ENCODE results near the gene CCDC92B.

CCDC92B gene

DNA sequence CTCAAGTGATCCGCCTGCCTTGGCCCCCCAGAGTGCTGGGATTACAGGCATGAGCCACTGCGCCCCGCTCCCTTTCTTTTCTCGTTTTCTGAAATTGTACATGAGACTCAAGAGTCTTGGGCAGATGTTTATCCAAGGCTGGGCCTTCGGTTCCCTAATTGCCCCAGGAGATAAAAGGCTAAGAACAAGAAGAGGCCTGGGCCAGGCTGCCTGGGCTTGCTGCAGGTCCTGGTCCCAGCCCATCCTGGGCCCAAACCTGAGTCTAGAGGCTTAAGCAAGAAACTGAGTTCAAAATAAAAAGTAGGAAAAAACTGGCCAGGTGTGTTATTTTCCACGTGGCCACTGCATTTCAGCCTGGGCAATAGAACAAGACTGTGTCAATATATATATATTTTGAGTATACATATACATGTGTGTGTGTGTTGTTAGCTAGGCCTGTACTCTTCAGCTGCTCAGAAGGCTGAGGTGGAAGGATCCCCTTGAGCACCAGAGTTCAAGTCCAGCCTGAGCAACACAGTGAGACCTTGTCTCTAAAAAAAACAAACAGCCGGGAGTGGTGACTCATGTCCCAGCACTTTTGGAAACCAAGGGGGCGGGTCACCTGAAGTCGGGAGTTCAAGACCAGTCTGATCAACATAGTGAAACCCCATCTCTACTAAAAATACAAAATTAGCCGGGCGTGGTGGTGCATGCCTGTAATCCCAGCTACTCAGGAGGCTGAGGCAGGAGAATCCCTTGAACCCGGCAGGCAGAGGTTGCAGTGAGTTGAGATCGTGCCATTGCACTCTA lies 31.1 kb downstream of the CCDC92B start:
- no peaks in the 10 kb centered on the region for H3K36me3 ChIP-seq (replicated peaks)
- H3K4me3 ChIP-seq (ENCODE audit: low read depth, low read length): no peak overlapping the region
- TF ChIP-seq, protein P1, sequence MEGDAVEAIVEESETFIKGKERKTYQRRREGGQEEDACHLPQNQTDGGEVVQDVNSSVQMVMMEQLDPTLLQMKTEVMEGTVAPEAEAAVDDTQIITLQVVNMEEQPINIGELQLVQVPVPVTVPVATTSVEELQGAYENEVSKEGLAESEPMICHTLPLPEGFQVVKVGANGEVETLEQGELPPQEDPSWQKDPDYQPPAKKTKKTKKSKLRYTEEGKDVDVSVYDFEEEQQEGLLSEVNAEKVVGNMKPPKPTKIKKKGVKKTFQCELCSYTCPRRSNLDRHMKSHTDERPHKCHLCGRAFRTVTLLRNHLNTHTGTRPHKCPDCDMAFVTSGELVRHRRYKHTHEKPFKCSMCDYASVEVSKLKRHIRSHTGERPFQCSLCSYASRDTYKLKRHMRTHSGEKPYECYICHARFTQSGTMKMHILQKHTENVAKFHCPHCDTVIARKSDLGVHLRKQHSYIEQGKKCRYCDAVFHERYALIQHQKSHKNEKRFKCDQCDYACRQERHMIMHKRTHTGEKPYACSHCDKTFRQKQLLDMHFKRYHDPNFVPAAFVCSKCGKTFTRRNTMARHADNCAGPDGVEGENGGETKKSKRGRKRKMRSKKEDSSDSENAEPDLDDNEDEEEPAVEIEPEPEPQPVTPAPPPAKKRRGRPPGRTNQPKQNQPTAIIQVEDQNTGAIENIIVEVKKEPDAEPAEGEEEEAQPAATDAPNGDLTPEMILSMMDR (IDR thresholded peaks at IDR 0.05; ENCODE audit: low read depth, low read length, missing control alignments): no peak
- H3K27ac ChIP-seq: no peak overlapping the region
- DNase-seq: no peak
- H3K27me3 ChIP-seq (replicated peaks): peaks cover 5% of the 10 kb centered on the region
- in situ Hi-C loops (cut with HindIII; ENCODE audit: low pct_ligation_motif_present, low sequenced_read_pairs): no loop called here

DNA sequence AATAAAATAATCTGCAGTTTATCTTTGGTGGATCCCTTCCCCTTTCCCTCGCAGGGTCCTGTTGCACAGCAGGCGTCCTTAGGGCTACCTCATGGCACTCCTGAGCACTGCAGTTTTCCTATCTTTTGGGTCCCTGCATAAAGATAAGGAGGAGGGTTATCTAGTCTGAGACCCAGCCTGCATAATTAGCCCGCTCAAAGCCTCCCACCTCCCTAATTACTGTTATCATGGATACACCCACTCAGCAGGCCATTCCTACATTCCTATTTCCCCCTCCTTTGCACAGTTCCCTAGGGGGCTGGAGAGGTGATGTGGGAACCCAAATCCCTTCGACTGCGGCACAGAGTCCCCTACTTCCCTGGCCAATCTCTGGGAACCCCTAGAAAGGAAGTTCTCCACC lies 32.8 kb downstream of the CCDC92B start:
- Histone ChIP-seq H3K4me3 (ENCODE audit: low read depth, low read length) (no peak overlapping the region), H3K36me3 (replicated peaks) (no peaks in the 10 kb centered on the region), H3K27ac (no peak overlapping the region), H3K27me3 (replicated peaks) (no peaks in the 10 kb centered on the region)
- in situ Hi-C loops (cut with HindIII; ENCODE audit: low pct_ligation_motif_present, low sequenced_read_pairs): no loop called here
- TF ChIP-seq, protein P1 (IDR thresholded peaks at IDR 0.05; ENCODE audit: low read depth, low read length, missing control alignments): no peak
- no peak for DNase-seq

DNA sequence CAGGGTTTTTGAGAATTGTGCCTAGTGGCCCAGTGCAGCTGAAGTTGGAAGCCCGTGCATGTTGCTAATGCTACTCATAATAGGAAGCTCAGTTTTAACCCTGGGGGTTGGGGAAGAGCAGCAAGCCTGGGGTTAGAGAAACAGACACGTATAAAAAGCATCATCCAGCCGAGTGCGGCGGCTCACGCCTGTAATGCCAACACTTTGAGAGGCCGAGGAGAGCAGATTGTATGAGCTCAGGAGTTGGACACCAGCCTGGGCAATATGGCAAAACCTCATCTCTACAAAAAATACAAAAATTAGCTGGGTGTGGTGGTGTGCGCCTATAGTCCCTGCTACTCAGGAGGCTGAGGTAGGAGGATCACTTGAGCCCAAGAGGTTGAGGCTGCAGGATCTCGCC lies 35.6 kb downstream of the CCDC92B start:
- Histone ChIP-seq H3K4me3 (ENCODE audit: low read depth, low read length) (no peak overlapping the region), H3K27me3 (replicated peaks) (no peaks in the 10 kb centered on the region), H3K36me3 (replicated peaks) (no peaks in the 10 kb centered on the region), H3K27ac (no peak overlapping the region)
- DNase-seq: no peak
- in situ Hi-C loops (cut with HindIII; ENCODE audit: low pct_ligation_motif_present, low sequenced_read_pairs): no loop called here
- TF ChIP-seq, protein P1 (IDR thresholded peaks at IDR 0.05; ENCODE audit: low read depth, low read length, missing control alignments): no peak

DNA sequence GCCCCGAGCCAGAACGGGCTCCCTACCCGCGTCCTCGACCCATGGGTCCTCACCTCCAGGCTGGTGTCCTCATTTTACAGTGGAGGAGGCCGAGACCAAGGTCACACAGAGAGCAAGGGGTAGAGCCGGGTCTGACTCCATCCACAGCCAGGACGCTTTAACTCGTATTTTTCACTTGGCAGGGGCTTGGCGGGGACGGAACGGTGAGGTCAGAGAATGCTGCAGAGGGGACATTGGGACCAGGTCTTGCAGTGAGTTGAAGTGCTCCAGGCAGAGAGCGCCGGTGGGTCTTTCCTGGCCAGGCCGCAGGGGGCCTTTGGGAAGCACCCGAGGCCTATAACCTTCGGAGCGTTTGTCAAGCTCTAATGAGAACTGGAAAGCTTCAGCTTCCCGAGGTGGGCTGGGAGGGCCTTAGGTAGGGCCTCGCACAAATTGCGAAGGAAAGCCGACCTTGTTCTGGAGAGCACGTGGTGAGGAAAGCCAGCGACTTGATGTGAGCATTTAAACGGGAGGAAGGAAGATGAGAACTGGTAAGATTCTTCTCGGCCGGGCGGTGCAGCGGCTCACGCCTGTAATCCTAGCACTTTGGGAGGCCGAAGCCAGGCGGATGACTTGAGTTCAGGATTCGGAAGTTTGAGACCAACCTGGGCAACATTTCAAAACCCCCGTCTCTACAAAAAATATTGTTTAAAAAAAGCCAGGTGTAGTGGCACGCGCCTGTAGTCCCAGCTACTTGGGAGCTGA lies 37.0 kb downstream of the CCDC92B start:
- H3K36me3 ChIP-seq (replicated peaks): no peaks in the 10 kb centered on the region
- in situ Hi-C loops (cut with HindIII; ENCODE audit: low pct_ligation_motif_present, low sequenced_read_pairs): no loop called here
- H3K27ac ChIP-seq: no peak overlapping the region
- H3K27me3 ChIP-seq (replicated peaks): no peaks in the 10 kb centered on the region
- TF ChIP-seq, protein P1 (IDR thresholded peaks at IDR 0.05; ENCODE audit: low read depth, low read length, missing control alignments): no peak
- DNase-seq: no peak
- peak overlapping the region; percentile 68 for H3K4me3 ChIP-seq (ENCODE audit: low read depth, low read length)

DNA sequence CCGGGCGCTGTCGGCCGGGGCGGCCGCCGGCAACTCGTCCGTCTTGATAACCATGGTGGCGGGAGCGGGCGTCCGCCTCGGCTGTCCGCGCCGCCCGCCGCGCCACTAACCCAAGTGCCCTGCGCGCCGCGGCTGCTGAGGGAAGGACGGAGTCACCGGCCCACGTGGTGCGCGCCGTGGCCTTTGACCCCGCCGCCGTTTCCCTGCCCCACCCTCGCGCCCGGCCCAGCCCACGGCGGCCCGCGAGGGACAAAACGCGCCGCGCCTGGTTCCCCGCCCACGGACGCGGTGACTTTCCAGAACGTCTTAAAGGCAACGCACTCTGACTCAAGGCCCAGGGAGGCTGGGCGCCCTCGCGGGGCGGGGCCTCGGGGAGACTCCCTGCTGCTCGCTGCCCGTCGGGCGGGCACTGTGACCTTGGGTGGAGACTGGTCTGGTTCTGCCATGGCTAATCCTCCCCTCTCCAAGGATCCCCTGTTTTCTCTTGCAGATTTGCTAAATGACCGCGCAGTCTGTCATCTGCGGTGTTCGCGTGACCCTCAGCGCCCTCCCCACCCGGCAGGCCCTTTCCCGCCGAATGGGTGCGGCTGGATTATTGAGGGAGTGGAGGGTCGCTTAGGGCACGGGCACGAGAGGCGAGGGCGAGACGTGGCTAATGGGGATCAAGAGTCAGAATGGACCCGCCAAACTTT lies 37.7 kb downstream of the CCDC92B start, which contains the start of gene CLUH:
CLUH (minus strand) TSS at position 157 of the 692 bp plus-strand sequence; CDS start at position 54, 103 bp downstream.
- peak; percentile 92 for DNase-seq
- TF ChIP-seq, protein P1 (IDR thresholded peaks at IDR 0.05; ENCODE audit: low read depth, low read length, missing control alignments): no peak
- no peaks in the 10 kb centered on the region for H3K36me3 ChIP-seq (replicated peaks)
- in situ Hi-C loops (cut with HindIII; ENCODE audit: low pct_ligation_motif_present, low sequenced_read_pairs): no loop called here
- H3K27me3 ChIP-seq (replicated peaks): no peaks in the 10 kb centered on the region
- H3K27ac ChIP-seq: peak within 1 kb of the TSS; percentile 12
- H3K4me3 ChIP-seq (ENCODE audit: low read depth, low read length): peak within 1 kb of the TSS; percentile 68

All from brain microvascular endothelial cell (primary cell).